Parathyroid adenoma (tissue), 2 donors: ENCODE data around the gene TRERF1.

Experiments used
- H2AFZ ChIP-seq: fragments of 300-600 bp; sonication (generic); one replicate; pipeline ENCODE4 v1.7.0; 2017; ENCODE audit warnings: antibody characterized with exemption, mild to moderate bottlenecking
- H3K27ac ChIP-seq: fragments of 300-600 bp; sonication (generic); one replicate; pipeline ENCODE4 v1.7.0; 2017
- H3K27me3 ChIP-seq: fragments of 300-600 bp; sonication (generic); one replicate; pipeline ENCODE4 v1.7.0; 2017; ENCODE audit warnings: low read length; ENCODE audit not compliant: control insufficient read depth, insufficient read depth
- H3K36me3 ChIP-seq: fragments of 300-600 bp; sonication (generic); one replicate; pipeline ENCODE4 v1.7.0; 2017; ENCODE audit warnings: low read length; ENCODE audit not compliant: control insufficient read depth, insufficient read depth
- H3K4me1 ChIP-seq: fragments of 300-600 bp; sonication (generic); one replicate; pipeline ENCODE4 v1.7.0; 2017; ENCODE audit warnings: control low read depth
- H3K4me2 ChIP-seq: fragments of 300-600 bp; sonication (generic); one replicate; pipeline ENCODE4 v1.7.0; 2017; ENCODE audit warnings: low read length
- H3K4me3 ChIP-seq: fragments of 300-600 bp; sonication (generic); one replicate; pipeline ENCODE4 v1.7.0; 2017; ENCODE audit warnings: low read depth, low read length
- H3K79me2 ChIP-seq: fragments of 300-600 bp; sonication (generic); one replicate; pipeline ENCODE4 v1.7.0; 2017; ENCODE audit warnings: control low read depth
- H3K9ac ChIP-seq: fragments of 300-600 bp; sonication (generic); one replicate; pipeline ENCODE4 v1.7.0; 2017; ENCODE audit warnings: mild to moderate bottlenecking
- H3K9me3 ChIP-seq: fragments of 300-600 bp; sonication (generic); one replicate; pipeline ENCODE4 v1.7.0; 2017; ENCODE audit warnings: low read length; ENCODE audit not compliant: control insufficient read depth
- TF ChIP-seq, protein P1 (sequence below): fragments of 300-600 bp; sonication (generic); IDR thresholded peaks from one replicate; pipeline ENCODE4 v1.7.0; 2017; ENCODE audit warnings: antibody characterized with exemption, mild to moderate bottlenecking
- donor health status: primary hyperparathyroidism.

Gene TRERF1

DNA sequence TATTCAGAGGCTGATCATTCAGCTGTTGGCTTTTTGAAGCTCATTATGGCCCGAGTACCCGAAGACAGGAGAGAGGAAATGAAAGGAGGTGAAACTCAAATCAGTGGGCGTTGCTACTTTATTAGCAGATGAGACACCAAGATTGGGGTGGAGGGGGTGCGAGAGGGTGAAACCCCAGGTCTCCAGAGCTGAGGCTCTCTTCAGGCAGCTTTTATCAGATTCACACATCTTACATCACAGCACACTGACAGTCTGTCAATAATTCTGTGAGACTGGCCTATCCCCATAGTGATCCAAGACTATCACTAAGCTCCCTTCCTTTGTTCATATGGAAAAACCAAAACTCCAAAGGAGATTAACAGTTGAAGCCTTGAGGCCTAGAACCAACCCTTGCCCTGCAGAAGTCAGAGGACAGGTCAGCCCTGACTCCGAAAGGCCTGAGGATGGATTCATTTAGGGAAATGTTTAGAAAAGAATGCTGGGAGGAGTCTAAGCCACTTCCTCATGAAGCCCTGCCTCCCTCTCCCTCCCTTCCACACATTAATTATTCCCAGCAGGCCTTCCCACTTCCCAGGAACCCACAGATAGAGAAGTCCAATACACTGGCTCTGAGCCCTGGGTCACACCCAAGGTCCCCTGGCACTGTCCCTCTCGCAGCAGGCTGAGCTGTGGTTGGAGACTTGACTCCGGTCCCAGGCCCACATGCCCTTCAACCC lies 23.2 kb downstream of the TRERF1 start:
- TF ChIP-seq, protein P1, sequence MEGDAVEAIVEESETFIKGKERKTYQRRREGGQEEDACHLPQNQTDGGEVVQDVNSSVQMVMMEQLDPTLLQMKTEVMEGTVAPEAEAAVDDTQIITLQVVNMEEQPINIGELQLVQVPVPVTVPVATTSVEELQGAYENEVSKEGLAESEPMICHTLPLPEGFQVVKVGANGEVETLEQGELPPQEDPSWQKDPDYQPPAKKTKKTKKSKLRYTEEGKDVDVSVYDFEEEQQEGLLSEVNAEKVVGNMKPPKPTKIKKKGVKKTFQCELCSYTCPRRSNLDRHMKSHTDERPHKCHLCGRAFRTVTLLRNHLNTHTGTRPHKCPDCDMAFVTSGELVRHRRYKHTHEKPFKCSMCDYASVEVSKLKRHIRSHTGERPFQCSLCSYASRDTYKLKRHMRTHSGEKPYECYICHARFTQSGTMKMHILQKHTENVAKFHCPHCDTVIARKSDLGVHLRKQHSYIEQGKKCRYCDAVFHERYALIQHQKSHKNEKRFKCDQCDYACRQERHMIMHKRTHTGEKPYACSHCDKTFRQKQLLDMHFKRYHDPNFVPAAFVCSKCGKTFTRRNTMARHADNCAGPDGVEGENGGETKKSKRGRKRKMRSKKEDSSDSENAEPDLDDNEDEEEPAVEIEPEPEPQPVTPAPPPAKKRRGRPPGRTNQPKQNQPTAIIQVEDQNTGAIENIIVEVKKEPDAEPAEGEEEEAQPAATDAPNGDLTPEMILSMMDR = no peak
- Histone ChIP-seq H3K4me3 (no peak overlapping the region), H2AFZ (peak overlapping the region; percentile 20), H3K27me3 (no peaks in the 10 kb centered on the region), H3K4me1 (peaks cover 12% of the 10 kb centered on the region), H3K27ac (no peak overlapping the region), H3K79me2 (peaks cover 34% of the 10 kb centered on the region), H3K9ac (no peak overlapping the region), H3K36me3 (no peaks in the 10 kb centered on the region), H3K4me2 (no peak overlapping the region), H3K9me3 (no peaks in the 10 kb centered on the region)

DNA sequence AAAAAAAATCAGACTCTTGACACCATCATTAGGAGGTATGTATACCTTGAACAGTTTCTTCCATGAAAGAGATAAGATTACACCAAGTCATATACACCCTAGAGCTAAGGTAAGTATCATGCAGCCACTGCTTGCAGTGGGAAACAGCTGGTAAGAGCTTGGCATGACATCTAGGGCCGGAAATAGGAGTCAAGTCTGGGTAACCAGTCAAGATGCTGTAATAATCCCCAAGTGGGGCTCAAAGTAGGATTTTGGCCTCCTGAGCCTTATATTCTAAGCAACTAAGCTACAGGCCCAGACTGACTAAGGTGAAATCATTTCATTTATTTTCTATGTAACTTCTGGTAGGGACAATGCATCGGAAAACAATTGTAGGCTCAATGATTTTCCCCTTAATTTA lies 23.9 kb downstream of the TRERF1 start:
- Histone ChIP-seq H2AFZ (no peak overlapping the region), H3K4me1 (peaks cover 12% of the 10 kb centered on the region), H3K9me3 (no peaks in the 10 kb centered on the region), H3K4me2 (no peak overlapping the region), H3K9ac (no peak overlapping the region), H3K79me2 (peaks cover 34% of the 10 kb centered on the region), H3K4me3 (no peak overlapping the region), H3K36me3 (no peaks in the 10 kb centered on the region), H3K27me3 (no peaks in the 10 kb centered on the region), H3K27ac (no peak overlapping the region)
- TF ChIP-seq, protein P1 = no peak

DNA sequence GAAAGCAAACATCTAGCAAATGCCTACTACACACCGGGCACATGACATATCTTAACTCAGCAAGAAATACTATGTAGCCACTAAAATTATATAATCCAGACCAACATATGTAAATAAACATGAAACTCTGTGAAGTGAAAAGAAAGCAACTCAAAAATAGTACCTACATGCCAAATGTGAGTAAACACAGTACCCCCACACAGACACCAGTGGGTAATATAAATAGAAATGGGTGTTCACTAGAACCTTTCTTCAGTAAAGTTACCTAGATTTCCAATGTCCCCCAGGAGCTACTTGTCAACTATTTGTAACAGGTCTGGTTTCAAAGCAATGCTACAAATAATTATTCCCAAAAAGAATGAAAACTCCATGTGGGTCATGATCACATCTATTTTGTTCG lies 25.5 kb downstream of the TRERF1 start:
- no peak overlapping the region for H3K9ac ChIP-seq
- H3K27ac ChIP-seq = no peak overlapping the region
- H3K36me3 ChIP-seq = no peaks in the 10 kb centered on the region
- H3K79me2 ChIP-seq = peaks cover 32% of the 10 kb centered on the region
- peaks cover 12% of the 10 kb centered on the region for H3K4me1 ChIP-seq
- H3K27me3 ChIP-seq = no peaks in the 10 kb centered on the region
- H3K9me3 ChIP-seq = no peaks in the 10 kb centered on the region
- H2AFZ ChIP-seq = no peak overlapping the region
- H3K4me2 ChIP-seq = no peak overlapping the region
- TF ChIP-seq, protein P1 = no peak
- H3K4me3 ChIP-seq = no peak overlapping the region

DNA sequence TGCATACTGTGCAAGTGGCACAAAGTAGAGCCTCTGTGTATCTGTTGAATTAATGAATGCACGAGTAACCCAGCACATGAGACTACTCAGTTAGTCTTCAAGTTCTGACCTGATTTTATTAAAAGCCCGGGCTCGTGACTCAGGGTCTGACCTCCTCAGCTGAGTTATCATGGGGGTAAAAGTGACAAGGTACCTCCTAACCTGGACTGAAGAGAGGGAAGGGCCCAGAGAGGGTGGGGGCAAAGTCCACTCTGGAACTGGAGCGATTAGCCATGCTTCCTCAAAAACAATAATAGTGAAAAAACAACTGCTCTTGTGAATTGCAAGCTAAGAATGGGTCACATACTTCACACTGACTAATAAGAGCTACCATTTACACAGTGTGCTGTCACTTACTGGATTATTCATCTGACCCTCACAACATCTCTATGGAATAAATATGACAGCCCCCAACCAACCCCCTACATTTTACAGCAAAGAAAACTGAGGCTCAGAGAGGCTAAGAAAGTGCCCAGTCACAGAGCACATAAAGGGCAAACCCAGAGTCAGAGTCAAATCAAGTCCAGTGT lies 26.7 kb downstream of the TRERF1 start:
- H3K27ac ChIP-seq = no peak overlapping the region
- H3K4me3 ChIP-seq = no peak overlapping the region
- H3K9ac ChIP-seq = no peak overlapping the region
- no peak overlapping the region for H2AFZ ChIP-seq
- H3K27me3 ChIP-seq = no peaks in the 10 kb centered on the region
- H3K4me1 ChIP-seq = peaks cover 12% of the 10 kb centered on the region
- H3K79me2 ChIP-seq = peaks cover 29% of the 10 kb centered on the region
- H3K36me3 ChIP-seq = no peaks in the 10 kb centered on the region
- H3K4me2 ChIP-seq = no peak overlapping the region
- TF ChIP-seq, protein P1 = no peak
- H3K9me3 ChIP-seq = no peaks in the 10 kb centered on the region

DNA sequence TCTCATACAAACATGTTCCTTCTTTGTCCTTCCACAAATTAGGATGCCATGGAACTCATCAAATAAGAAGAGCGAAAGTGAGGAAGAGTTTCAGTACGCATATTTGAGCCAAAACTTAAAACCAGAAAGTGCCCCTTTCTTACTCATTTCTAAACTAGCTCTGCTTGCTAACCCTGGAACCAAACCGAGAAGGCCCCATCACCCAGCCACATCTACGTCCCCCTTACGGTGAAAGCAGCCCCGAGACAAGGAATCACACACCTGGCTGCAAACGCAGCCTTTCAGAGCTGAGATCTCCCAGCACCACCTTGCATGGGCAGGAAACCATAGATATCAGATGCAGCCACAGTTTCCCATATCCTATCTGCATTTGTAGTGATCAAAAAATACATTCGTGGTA lies 28.5 kb downstream of the TRERF1 start:
- Histone ChIP-seq H3K4me3 (no peak overlapping the region), H3K9ac (no peak overlapping the region), H3K4me2 (no peak overlapping the region), H3K9me3 (no peaks in the 10 kb centered on the region), H3K27me3 (no peaks in the 10 kb centered on the region), H3K36me3 (no peaks in the 10 kb centered on the region), H2AFZ (no peak overlapping the region), H3K79me2 (peaks cover 28% of the 10 kb centered on the region), H3K4me1 (peaks cover 6% of the 10 kb centered on the region), H3K27ac (no peak overlapping the region)
- TF ChIP-seq, protein P1 = no peak
